NCI-H2081 treated with DMSO at 0.1 percent for 48 hours (cell line): ENCODE measurements around the gene SETBP1.

ENCODE experiments used
- DNase-seq: peaks from one replicate; lab custom pipeline; 2025; lab: John Stamatoyannopoulos, UW

SETBP1 gene

GRCh38 chr18:45069546-45069945 is 388.9 kb downstream of the SETBP1 start:
- DNase-seq, result no peak

- no peak for DNase-seq
Observed at GRCh38 chr18:45071956-45072355, 391.3 kb downstream of the SETBP1 start.

- no peak for DNase-seq
Observed at GRCh38 chr18:45073556-45073955, 392.9 kb downstream of the SETBP1 start.

- DNase-seq, result no peak
Observed at GRCh38 chr18:45081566-45082181, 401.0 kb downstream of the SETBP1 start.

- no peak for DNase-seq
Observed at GRCh38 chr18:45083226-45083855, 402.7 kb downstream of the SETBP1 start.

- no peak for DNase-seq
Observed at GRCh38 chr18:45084206-45084605, 403.5 kb downstream of the SETBP1 start.

GRCh38 chr18:45085916-45086624 is 405.4 kb downstream of the SETBP1 start:
- no peak for DNase-seq

- no peak for DNase-seq
Observed at GRCh38 chr18:45086777-45087176, 406.1 kb downstream of the SETBP1 start.

GRCh38 chr18:45090526-45091140 is 409.9 kb downstream of the SETBP1 start:
- no peak for DNase-seq

GRCh38 chr18:45100321-45101105 is 419.8 kb downstream of the SETBP1 start:
- DNase-seq, result no peak

- DNase-seq, result no peak
Observed at GRCh38 chr18:45102126-45102525, 421.4 kb downstream of the SETBP1 start.

GRCh38 chr18:45102863-45103262 is 422.2 kb downstream of the SETBP1 start:
- no peak for DNase-seq

- DNase-seq, result no peak
Observed at GRCh38 chr18:45103319-45104048, 422.8 kb downstream of the SETBP1 start.

GRCh38 chr18:45104049-45104395 is 423.3 kb downstream of the SETBP1 start:
- DNase-seq, result no peak

- no peak for DNase-seq
Observed at GRCh38 chr18:45106331-45106774, 425.7 kb downstream of the SETBP1 start.

GRCh38 chr18:45107425-45107824 is 426.7 kb downstream of the SETBP1 start:
- DNase-seq, result no peak

GRCh38 chr18:45108754-45109153 is 428.1 kb downstream of the SETBP1 start:
- DNase-seq, result no peak

- no peak for DNase-seq
Observed at GRCh38 chr18:45109271-45109670, 428.6 kb downstream of the SETBP1 start.

GRCh38 chr18:45109706-45110105 is 429.0 kb downstream of the SETBP1 start:
- DNase-seq, result no peak

GRCh38 chr18:45110577-45111501 is 430.2 kb downstream of the SETBP1 start:
- DNase-seq, result no peak
